Pulmonary artery endothelial cell (primary cell): Measurements from ENCODE around the gene FAM222A. TPM values are rescaled to one million over a fixed set of nuclear protein-coding genes. Genes with fewer than 3 reads are reported as not detected.

Experiments
- DNase-seq: peaks from one replicate; pipeline ENCODE4 v3.0.0-alpha.2; 2011; ENCODE audit warnings: low read depth, low spot score
- total RNA-seq: library from RNA; depleted of rRNA; stranded (reverse); fragments of >200 nt; gene quantifications from 2 replicates; pipeline ENCODE4 v1.2.3, GENCODE V29; 2014

The FAM222A gene
- total RNA-seq, 1 donor from 2014 or later = 0.26 TPM

DNA sequence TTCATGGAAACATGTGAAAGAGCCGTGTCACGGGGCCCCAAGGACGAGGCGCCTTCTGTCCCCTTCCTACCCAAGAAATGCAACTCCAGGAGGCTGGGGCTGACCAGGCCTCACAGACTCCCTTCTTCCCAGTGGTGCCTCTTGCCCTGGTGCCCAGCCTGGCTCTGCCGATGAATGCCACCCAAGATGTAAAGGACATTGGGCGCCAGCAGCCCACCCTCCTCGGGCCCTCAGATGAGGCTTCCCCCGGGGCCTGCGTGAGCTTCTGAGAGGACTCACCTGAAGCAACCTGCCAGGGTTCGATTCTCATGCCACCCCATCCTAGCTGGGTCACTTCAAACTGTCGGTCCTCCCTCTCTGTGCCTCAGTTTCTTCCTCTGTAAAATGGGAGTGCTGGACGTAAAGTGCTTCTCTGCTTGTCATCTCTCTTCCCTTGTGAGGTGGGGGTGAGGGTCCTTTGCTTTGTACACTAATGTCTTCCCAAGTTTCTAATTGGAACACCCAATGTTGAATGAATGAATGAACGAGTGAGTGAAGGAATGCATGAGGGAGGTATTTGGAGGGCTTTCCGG is 10.8 kb downstream of the FAM222A start:
- no peak for DNase-seq

DNA sequence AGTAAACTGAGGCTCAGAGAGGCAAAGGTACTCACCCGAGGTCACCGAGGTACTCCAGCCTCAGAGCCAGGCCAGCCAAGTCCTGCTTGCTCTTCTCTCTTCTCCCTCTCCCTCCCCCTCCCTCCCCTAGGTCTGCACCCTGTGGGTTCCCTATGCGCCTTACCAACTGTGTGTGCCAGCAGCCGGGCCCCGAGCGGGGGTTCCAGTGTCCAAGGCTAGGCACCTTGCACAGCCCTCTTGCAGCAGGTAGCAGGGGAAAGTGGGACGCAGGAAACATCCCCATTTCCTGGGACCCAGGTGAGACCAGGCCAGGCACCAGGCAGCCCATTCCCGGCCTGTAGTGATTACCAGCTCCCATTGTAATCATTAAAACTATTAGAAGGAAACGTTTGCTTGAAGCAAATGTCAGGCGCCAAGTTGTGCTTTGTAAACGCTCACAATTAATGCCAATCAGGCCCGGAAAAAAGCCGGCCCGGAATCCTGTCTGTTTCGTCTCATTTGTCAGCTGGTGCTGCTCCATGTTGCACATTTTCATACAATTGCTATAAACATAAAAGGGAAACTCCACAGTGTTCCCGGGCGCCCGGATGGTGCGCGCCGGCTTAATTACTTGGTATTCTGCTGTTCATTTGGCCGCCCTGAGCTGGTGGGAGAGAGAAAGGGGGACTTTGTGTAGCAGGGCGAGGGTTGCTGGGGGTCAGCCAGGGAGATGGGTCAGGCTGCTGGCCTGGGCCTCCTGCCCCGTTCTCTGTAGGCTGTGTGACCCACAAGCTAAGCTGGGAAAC is 11.9 kb downstream of the FAM222A start:
- no peak for DNase-seq

DNA sequence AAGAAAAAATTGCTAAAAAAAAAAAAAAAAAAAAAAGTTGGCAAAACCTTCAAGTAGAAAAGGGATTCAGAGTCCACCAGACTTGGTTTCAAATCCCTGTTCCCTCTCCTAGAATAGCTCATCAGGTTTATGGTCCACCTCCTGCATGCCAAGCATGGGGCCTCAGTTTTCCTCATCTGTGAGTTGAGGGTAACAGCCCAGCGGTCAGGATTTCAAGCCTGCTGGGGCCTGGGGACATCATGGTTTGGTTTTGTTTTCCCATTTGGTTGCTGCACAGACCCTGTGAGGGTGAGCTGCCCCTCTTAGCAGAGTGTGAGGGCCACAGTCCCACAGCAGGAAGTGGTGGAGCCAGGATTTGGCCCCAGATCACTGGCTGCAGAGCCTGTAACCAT is 12.5 kb downstream of the FAM222A start:
- no peak for DNase-seq

DNA sequence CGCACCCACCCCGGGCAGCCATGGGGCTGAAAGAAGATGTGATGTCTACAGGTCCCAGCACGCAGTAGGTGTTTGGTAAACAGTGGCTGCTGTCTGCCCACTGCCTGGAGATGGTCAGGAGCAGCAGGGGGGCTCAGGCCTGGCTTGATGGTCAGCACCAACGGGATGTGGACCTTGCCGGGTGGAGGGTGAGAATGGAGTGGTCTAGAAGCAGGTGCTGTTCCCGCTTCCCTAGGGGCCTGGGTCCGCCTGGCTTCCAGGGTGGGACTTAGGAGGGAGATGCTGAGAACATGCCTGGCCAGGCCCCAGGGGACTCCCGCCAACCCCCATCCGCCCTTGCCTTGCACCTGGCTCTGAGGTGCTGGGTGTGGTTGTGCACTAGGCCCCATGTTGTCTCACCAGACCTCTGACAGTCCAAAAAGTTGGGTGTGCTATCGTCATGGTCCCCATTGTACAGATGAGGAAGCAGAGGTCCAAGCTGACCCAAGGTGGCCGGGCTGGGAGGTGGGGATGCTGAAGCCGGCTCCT is 12.9 kb downstream of the FAM222A start:
- no peak for DNase-seq

DNA sequence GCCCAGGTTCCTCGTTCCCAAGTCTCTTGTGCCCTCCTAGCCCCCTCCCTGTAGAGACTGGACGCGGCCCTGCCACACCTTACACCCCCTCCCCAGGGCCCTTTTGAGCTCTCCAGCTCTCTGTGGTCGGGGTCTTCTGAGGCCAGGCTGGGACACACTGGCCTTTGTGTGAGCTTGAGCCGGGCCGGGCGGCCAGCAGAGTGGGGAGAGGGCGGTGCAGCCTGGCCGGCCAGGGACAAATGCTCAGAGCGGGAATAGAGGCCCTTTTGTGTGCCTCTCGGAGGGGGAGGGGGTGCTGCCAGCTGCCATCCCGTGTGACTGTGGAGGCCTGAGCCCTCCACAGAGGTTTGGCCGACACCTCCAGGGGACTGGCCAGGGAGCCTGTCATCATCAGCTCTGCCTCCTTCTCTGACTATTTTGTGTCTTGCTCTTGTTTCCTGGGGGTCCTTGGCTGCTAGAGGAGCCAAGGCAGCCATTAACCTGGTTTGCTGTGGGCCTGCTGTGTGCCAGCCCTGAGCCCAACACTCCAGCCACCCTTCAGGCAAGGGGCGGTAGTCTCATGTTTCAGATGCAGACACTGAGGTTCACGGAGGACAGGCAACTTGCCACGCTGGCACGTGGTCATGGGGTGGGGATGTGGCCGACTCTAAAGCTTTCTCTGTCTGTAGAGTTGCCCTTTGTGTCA is 13.6 kb downstream of the FAM222A start:
- DNase-seq = no peak

DNA sequence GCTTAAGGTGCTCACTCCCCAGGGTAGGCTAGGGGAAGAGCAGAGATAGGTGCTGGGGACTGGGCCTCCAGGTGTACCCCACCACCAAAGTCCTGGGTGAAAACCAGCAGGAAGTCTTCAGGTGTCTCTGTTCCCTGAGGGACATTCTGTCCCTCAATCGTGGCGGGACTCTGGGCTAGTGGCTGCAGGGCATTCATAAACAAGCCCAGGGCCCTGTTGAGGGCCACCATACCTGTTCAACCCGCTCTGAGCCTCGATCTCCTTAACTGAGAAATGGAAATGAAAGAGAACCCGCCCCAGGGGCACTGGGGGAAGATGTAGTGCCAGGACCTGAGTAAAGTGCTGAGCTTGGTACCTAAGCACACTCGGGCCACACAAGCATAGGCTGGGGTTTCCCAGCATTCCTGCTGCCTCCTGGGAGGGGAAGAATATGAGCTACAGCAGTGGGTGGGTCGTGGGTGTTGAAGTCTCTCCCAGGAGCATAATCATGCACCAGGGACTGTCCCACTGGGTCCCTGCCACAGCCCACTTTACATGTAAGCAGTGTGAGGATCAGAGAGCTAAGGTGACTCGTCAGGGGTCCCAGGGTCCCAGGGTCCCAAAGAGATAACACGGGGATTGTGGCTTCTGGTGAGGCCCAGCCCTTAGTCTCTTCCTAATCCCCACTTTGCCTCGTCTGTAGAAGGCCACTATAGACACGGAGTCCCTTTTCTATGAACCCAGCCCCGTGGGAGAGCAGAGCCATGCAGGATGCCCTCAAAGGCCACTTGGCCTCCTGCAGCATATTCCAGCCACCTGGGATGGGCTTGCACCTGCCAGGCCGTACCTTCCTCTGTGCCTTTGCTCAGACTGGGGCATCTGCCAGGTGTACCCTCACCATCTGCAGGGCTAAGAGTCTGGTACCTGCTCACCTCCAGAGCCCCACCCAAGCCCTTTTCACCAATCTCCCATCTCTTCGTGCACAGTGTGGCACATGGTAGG is 14.4 kb downstream of the FAM222A start:
- DNase-seq = no peak

DNA sequence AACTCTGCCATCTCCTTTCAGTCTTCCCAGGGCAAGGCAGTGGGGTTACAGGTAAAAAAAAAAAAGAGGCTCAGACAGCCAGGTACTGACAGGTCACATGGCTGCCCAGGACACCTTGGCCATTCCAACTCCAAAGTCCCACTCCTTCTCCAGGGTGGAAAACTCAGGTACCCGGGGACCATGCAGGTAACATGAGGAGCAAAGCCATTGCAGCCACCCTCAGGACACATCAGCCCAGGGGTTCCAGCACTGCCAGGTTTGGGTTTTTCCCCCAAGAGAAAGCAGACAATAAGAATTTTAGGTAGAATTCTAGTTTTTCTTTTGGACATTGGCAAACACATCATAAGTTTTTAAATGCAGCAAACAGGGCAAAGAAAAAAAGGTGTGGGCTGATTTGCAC is 15.3 kb downstream of the FAM222A start:
- DNase-seq = no peak

DNA sequence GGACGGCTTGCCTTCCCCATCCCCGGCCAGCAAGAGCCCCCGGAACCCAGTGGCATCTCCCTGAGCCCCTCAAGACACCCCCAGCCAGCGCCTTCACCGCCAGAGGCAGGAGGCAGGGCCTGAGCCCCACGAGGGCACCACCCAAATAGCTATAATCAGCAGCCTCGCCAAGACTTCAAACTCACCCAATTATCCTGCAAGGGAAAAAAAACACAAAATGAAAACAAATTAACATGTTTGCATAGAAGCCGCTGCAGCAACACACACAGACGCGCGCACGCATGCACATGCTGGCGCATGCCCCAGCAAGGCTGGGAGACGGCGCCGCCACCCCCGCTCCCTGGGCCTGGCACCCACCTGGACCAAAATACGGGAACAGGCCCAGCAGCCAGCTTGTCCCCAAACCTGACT is 15.8 kb downstream of the FAM222A start:
- no peak for DNase-seq

DNA sequence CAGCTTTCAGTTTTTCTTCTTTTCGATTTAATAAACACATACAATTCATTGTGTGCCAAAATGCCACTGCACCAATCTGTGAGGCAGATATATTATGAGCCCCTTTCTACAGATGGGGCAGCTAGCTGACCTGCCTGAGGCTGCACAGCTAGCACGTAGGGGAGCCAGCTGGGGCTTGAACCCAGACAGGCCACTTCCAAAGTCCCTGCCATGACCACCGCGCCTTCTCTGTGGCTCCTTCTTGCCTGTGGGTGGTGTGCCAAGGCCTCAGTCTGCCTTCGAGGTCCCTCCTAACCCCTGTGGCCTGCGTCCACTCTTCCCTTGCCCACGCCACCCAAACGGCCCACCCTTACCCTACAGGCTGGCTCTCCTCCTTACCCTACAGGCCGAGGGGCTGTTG is 16.2 kb downstream of the FAM222A start:
- DNase-seq = no peak

DNA sequence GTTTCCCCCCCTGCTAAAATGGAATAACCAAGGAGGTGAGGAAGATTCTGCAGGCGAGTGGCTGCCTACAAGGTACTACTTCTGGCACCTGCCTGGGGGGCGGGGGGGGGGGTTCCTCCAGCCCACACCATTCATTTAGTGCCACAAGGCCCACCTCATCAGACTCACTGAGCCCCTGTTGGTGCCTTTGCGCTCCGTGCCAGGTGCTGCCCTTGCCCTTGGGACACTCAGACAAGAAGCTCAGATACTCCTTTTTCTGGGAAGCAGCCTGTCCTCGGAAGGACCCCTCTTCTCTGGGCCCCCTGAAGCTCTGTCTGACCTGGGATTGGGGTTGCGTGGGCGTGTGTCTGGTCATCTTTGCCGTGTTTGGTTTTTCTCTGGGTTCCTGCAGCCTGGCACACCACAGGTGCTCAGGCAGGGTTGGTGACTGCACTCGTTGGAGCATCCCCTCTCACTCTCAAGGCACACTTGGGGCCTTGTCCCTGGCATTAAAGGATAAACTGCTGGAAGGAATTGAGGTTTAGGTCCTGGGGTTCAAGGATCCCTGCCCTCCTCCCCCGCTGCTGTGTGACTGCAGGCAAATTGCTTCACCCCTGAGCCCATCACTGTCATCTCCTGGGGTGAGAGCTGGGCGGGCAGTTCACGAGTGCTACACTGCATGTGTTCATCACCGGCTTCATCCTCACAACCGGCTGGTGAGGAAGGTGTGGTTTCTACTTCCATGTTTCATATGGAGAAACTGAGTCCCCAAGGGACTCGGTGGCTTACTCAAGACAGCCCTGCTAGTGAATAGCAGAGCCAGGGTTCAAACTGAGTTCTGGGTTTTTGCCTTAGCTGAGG is 16.9 kb downstream of the FAM222A start:
- no peak for DNase-seq

DNA sequence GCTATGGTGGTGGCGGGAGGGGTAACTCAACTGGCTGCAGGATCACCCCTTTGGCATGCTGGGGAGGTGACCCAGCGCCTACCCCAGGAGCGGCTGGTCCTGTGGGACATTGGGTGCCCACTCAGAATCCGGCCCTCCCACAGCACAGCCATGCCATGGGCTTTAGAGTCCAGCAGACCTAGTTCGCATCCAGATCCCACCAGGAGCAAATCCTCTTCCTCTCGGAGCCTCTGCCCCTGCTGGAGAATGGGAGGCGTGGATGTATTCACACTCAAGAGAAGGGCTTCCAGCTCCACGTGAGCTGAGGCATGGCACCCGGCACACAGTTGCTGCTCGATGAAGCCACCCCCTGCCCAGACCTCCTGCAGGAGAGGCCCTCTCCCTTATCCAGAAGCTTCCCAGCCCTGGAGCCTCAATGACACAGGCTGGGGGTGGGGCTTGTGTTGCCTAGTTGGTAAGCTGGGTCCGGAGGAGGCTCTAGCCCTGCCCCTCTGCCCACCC is 17.7 kb downstream of the FAM222A start:
- DNase-seq = no peak

DNA sequence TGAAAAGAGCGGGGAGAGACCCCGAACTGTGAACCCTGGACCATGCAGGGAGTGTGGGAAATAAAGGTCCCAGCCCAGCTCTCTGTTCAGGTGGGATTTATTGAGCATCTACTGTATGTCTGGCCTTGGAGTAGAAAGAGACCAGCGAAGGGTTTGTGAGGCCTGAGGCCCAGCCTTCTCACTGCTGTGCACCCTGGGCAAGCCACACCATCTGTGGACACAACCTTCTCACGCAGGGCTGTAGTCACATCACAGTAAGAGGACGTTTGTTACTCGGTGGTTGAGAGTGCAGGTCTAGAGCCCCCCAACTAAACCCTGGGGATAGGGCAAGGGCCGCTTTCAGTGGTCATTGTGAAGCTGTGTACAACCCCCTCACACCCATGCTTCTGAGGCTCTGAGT is 18.2 kb downstream of the FAM222A start:
- no peak for DNase-seq

DNA sequence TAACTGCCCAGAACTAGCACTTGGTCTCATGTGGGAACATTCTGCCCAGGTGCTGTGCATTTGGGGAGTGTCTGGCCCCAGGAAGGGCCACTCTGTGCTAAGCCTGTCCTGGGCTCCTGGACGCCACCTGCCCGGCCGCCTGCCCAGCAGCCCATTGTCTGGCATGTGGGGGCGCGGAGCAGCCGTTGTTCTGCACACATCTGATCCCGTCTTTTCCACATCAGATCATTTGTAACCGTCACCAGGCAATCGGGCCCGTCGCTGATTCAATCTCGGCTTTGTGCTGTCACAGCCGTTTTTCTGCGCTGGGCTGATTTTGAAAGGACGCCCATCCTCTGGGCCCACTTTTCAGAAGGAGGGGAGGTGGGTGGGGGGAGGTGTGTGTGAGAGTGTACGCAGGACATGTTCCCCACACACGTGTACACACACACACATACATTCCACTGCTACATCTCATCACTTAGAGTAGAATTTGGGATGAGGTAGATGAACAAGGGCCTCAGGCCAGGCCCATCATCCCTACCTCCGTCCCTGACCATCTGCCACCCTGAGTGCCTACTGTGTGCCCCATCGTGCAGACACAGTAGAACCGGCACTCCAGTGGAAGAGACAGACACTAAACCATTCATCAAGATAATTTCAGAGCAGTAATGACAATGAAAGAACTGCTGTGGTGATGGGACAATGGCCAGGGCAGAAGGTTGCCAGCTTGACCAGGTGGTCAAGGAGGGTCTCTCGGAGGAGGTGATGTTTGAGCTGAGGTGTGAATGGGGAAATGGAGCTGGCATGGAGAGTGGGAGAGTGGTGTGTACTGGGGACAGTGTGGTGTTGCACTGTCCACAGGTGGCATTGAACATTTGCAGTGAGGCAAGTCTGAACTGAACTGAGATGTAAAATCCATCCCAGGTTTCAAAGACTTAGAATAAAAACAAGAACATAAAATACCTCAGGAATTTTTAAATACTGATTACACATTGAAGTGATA is 19.0 kb downstream of the FAM222A start:
- DNase-seq = no peak

DNA sequence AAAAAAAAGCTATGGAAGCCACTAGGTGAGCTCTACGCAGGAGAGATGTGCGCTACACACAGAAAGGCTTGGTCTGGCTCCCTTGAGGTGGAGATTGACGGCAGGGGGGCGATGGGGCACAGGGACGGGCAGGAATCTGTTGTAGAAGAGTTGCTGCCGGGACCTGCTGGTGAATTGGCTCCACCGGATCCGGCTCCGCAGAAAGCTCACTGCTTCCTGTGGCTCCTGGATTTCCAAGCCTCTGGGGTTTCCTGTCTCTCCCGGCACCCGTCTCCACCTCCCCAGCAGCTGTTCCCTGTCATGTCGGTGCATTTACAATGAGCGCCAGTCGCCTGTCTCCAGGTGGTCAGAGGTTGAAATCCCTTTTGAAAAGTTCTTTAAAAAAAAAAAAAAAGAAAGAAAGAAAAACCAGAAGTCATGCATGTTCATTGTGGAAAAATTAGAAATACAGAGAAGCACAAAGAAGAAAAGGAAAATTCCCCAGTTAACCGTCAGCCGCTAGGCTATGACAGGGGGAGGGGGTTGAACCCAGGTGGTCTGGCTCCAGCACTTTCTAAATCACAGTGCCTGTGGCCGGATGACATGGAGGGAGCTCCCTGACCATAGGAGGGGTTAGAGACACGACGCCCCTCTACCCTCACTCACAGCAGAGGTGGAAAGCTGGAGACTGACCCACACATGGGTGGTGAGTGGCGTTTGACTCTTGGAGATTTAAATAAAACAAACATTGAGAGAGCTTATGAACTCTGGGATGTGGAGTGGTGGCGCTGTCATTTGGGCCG is 20.8 kb downstream of the FAM222A start:
- DNase-seq = no peak

DNA sequence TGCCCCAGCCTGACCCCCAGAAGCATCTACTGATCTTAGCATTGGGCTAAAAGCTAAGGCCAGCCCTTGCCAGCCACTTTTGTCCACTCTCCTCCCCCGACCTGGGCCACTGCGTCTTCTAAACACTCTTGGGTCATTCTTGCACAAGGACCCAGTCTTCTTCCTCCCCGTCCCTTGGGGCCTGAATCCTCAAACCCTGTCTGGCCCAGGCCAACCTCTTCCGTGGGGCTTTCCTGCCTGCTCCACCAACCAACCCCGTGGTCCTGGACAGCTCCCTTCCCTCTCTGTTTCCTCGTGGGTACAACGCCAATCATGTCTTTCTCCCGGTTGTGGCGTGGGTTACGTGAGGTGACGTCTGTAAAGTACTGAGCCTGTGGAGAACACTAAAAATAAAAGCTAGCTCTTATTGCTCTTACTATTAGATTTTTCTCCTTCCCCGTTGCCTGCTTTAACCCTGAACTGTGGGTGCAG is 21.5 kb downstream of the FAM222A start:
- DNase-seq = no peak

DNA sequence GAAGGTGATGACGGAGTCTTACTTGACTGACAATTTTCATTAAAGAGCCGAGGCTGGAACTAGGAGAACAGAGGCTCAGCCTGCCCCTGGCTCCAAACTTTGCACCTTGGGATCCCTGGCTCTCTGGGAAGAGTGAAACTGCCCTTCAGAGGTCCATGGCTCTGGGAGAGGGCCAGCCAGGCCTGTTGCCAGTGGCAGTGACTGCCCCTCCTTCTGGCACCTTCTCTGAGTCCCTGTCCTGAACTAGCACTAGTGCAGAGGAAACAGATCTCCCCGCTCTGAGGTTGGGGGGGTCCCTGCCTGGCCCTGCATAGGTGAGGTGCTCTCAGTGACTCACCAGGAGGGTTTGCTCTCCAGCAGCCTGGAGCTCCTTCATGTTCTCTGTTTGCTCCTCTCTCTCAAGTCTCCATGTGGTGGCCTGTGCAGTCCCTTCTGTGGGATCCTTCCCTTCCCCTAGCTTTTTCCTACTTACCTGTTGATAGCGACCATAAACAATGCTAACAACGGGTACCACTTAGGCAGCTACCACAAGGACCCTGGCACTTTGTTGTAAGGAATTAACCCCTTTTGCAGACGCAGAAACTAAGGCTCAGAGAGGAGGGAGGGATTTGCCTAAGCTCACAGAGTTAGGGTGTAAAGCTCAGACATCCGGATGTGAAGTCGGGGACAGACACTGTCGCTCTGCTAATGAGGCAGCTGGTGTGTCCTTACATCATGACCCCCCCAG is 22.4 kb downstream of the FAM222A start:
- DNase-seq = no peak

DNA sequence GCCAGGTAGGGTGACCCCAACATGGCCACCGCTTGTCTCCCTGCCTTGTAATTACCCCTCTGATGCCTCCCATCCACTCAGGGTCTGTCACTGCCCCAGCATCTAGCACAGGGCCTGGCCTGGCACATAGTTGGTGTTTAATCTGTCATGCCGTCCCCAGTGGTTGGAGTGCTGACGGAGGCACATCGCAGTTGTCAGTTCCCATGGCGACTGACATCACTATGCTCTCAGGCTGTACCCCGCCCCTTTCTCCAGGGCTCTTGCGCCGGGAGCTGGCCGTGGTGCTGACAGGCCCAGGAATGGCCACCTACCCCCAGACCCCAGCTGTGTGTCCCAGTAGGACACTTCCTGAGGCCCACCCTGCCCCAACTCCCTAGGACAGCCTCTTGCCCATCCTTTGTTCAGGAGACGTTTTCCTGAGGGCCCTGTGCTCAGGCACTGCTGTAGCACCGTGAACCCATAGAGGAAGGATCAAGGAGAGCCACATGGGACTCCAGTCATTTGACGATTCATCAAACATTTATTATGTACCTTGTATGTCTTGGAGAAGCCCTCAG is 23.0 kb downstream of the FAM222A start:
- DNase-seq = peak; percentile 20
